Measurements from ENCODE around the gene EFHD1. TPM values are rescaled to one million over a fixed set of nuclear protein-coding genes. Genes with fewer than 3 reads are reported as not detected.
"Not testable (repeated sequence)": the region's sequence is repeated elsewhere in the genome, so short reads cannot be mapped to it uniquely, and the experiment has no call there.

The EFHD1 gene
- total RNA-seq, 1 donor from 2014 or later, result 15.7 TPM

DNA sequence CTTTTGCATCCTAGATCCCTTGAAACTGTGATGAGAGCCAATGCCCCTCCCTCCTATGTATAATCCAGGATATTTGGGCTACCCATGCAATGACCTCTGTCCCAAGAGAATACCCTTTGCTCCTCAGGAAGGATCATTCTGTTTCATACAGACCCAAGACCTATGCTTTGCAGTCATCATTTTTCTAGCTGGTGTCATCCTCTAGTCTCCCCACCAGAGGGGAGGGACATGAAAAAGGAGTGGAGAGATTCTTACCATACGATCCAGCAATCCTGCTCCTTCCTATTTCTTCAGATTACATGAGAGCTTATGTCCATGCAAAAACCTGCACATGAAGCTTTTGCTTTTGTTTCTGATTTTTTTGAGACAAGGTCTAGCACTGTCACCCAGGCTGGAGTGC lies 50.0 kb downstream of the EFHD1 start:
- Mint-ChIP-seq H3K27ac (ENCODE audit: unreplicated experiment) (no peak overlapping the region), H3K4me3 (ENCODE audit: unreplicated experiment) (no peak overlapping the region), H3K27me3 (ENCODE audit: low read depth, unreplicated experiment) (peaks cover 21% of the 10 kb centered on the region), H3K9me3 (ENCODE audit: unreplicated experiment) (no peaks in the 10 kb centered on the region), H3K4me1 (ENCODE audit: low read depth, unreplicated experiment) (no peaks in the 10 kb centered on the region), H3K36me3 (ENCODE audit: low read depth, unreplicated experiment) (peaks cover 5% of the 10 kb centered on the region)
- Histone ChIP-seq H4K20me1 (ENCODE audit: insufficient read depth, low read length) (no peaks in the 10 kb centered on the region), H2AFZ (ENCODE audit: low read depth, low read length) (no peak overlapping the region), H3K27ac (ENCODE audit: low read depth, low read length) (no peak overlapping the region), H3K27me3 (ENCODE audit: insufficient read depth, low read length) (peaks cover 2% of the 10 kb centered on the region), H3K79me2 (ENCODE audit: insufficient read depth, low read length) (no peaks in the 10 kb centered on the region), H3K36me3 (ENCODE audit: insufficient read depth, low read length) (no peaks in the 10 kb centered on the region), H3K4me2 (ENCODE audit: low read length) (no peak overlapping the region), H3K9ac (ENCODE audit: low read length) (no peak overlapping the region), H3K4me1 (ENCODE audit: insufficient read depth, low read length) (no peaks in the 10 kb centered on the region), H3K4me3 (ENCODE audit: insufficient read depth, low read depth, low read length) (no peak overlapping the region), H3K9me3 (ENCODE audit: insufficient read depth, low read depth, low read length) (no peaks in the 10 kb centered on the region)
- TF ChIP-seq, protein P1, sequence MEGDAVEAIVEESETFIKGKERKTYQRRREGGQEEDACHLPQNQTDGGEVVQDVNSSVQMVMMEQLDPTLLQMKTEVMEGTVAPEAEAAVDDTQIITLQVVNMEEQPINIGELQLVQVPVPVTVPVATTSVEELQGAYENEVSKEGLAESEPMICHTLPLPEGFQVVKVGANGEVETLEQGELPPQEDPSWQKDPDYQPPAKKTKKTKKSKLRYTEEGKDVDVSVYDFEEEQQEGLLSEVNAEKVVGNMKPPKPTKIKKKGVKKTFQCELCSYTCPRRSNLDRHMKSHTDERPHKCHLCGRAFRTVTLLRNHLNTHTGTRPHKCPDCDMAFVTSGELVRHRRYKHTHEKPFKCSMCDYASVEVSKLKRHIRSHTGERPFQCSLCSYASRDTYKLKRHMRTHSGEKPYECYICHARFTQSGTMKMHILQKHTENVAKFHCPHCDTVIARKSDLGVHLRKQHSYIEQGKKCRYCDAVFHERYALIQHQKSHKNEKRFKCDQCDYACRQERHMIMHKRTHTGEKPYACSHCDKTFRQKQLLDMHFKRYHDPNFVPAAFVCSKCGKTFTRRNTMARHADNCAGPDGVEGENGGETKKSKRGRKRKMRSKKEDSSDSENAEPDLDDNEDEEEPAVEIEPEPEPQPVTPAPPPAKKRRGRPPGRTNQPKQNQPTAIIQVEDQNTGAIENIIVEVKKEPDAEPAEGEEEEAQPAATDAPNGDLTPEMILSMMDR (IDR thresholded peaks at IDR 0.05; ENCODE audit: insufficient read depth, low read depth, low read length), result no peak
- no peak for TF ChIP-seq EZH2 (IDR thresholded peaks at IDR 0.05; ENCODE audit: insufficient read depth, low read length)
- DNase-seq (ENCODE audit: low read depth) (no peak), FAIRE-seq (no peak)

GRCh38 chr2:232685391-232685790 lies 52.0 kb downstream of the EFHD1 start:
- H2AFZ ChIP-seq (ENCODE audit: low read depth, low read length); H3K27ac Mint-ChIP-seq (ENCODE audit: unreplicated experiment); H3K4me2 ChIP-seq (ENCODE audit: low read length); H3K4me1 ChIP-seq (ENCODE audit: insufficient read depth, low read length); H3K4me1 Mint-ChIP-seq (ENCODE audit: low read depth, unreplicated experiment); H3K9me3 Mint-ChIP-seq (ENCODE audit: unreplicated experiment); H3K27ac ChIP-seq (ENCODE audit: low read depth, low read length); H3K79me2 ChIP-seq (ENCODE audit: insufficient read depth, low read length); H3K4me3 Mint-ChIP-seq (ENCODE audit: unreplicated experiment); FAIRE-seq; H3K9me3 ChIP-seq (ENCODE audit: insufficient read depth, low read depth, low read length); H4K20me1 ChIP-seq (ENCODE audit: insufficient read depth, low read length); H3K9ac ChIP-seq (ENCODE audit: low read length); H3K4me3 ChIP-seq (ENCODE audit: insufficient read depth, low read depth, low read length); DNase-seq (ENCODE audit: low read depth); H3K27me3 ChIP-seq (ENCODE audit: insufficient read depth, low read length); H3K36me3 ChIP-seq (ENCODE audit: insufficient read depth, low read length); H3K36me3 Mint-ChIP-seq (ENCODE audit: low read depth, unreplicated experiment): not testable (repeated sequence)
- H3K27me3 Mint-ChIP-seq (ENCODE audit: low read depth, unreplicated experiment), result peaks cover 21% of the 10 kb centered on the region

GRCh38 chr2:232687382-232688160 lies 54.2 kb downstream of the EFHD1 start:
- Mint-ChIP-seq H3K27me3 (ENCODE audit: low read depth, unreplicated experiment) (peaks cover 14% of the 10 kb centered on the region), H3K4me1 (ENCODE audit: low read depth, unreplicated experiment) (no peaks in the 10 kb centered on the region), H3K27ac (ENCODE audit: unreplicated experiment) (no peak overlapping the region), H3K4me3 (ENCODE audit: unreplicated experiment) (no peak overlapping the region), H3K9me3 (ENCODE audit: unreplicated experiment) (no peaks in the 10 kb centered on the region), H3K36me3 (ENCODE audit: low read depth, unreplicated experiment) (no peaks in the 10 kb centered on the region)
- H3K9ac ChIP-seq (ENCODE audit: low read length), result no peak overlapping the region
- H3K27ac ChIP-seq (ENCODE audit: low read depth, low read length), result no peak overlapping the region
- TF ChIP-seq EZH2 (IDR thresholded peaks at IDR 0.05; ENCODE audit: insufficient read depth, low read length), result no peak
- TF ChIP-seq, protein P1 (IDR thresholded peaks at IDR 0.05; ENCODE audit: insufficient read depth, low read depth, low read length), result no peak
- no peaks in the 10 kb centered on the region for H3K9me3 ChIP-seq (ENCODE audit: insufficient read depth, low read depth, low read length)
- H3K4me2 ChIP-seq (ENCODE audit: low read length), result no peak overlapping the region
- no peaks in the 10 kb centered on the region for H3K36me3 ChIP-seq (ENCODE audit: insufficient read depth, low read length)
- no peak overlapping the region for H2AFZ ChIP-seq (ENCODE audit: low read depth, low read length)
- DNase-seq (ENCODE audit: low read depth) (no peak), FAIRE-seq (no peak)
- peaks cover 2% of the 10 kb centered on the region for H3K27me3 ChIP-seq (ENCODE audit: insufficient read depth, low read length)
- H4K20me1 ChIP-seq (ENCODE audit: insufficient read depth, low read length), result no peaks in the 10 kb centered on the region
- no peaks in the 10 kb centered on the region for H3K4me1 ChIP-seq (ENCODE audit: insufficient read depth, low read length)
- H3K4me3 ChIP-seq (ENCODE audit: insufficient read depth, low read depth, low read length), result no peak overlapping the region
- no peaks in the 10 kb centered on the region for H3K79me2 ChIP-seq (ENCODE audit: insufficient read depth, low read length)

Data from astrocyte (in vitro differentiated cells and primary cell).